ENCODE data around the gene FAM50B. TPM values are rescaled to one million over a fixed set of nuclear protein-coding genes. Genes with fewer than 3 reads are reported as not detected.

The FAM50B gene
- total and polyA plus RNA-seq, 10 of the 15 experiments (the other 5 are each of a cell fraction or from before 2014, with no cell fraction given), result 0.58 to 10.2 (median 5.9) TPM

DNA sequence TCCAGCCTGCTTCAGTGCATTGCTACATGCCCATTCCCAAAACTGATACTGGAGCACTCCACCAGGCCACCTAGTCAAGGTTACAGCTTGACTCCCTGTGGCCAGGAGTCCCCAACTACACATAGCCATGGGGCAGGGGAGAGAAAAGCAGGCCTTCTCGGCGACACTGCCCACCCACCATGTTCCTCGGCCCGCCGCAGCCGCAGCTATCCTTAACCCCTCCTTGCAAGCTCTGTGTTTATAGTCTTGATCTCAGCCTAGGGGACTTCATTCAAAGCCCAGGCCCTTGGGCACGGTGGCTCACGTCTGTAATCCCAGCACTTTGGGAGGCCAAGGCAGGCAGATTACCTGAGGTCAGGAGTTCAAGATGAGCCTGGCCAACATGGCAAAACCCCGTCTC is 39.2 kb upstream of the FAM50B start:
- no peaks in the 10 kb centered on the region for H3K36me3 ChIP-seq (ENCODE audit: control insufficient read depth in 2 of 2, insufficient read depth in 2 of 2, low read length in 1 of 2)
- no peak overlapping the region for H3K9ac ChIP-seq (ENCODE audit: control insufficient read depth, insufficient read depth, low read length)
- ChIA-PET POLR2A (no interaction called here), SMC1A (ENCODE audit: uncharacterized antibody, unreplicated experiment) (interaction anchor here (1.3 kb wide), 1 partner anchor 13 kb away, joined by 3 read pairs; no protein-coding TSS in a partner anchor), CTCF (interaction anchor here (0.9 to 1.2 kb wide), 2 partner anchors 12 to 61 kb away, joined by 3 to 4 read pairs; no protein-coding TSS in a partner anchor), RAD21 (ENCODE audit: unreplicated experiment) (no interaction called here)
- in situ Hi-C loops (cut with MboI), result no loop called here
- H3K4me3 ChIP-seq, result no peak overlapping the region
- DNase-seq (ENCODE audit: low read depth, low spot score), result no peak
- no peaks in the 10 kb centered on the region for H4K20me1 ChIP-seq (ENCODE audit: control insufficient read depth, insufficient read depth)
- intact Hi-C loops (cut with micrococcal nuclease; ENCODE audit: unreplicated experiment), result no loop called here
- BruUV-seq (replicated peaks), result no TSS peak
- WGBS (ENCODE audit: insufficient coverage, insufficient replicate concordance, low lambda C conversion rate, missing lambda C conversion rate), result 83% methylated on average over 9 of the region's 9 CpGs
- peaks cover 8% of the 10 kb centered on the region for H3K4me1 ChIP-seq (ENCODE audit: control insufficient read depth, insufficient read depth, low read length)
- no peaks in the 10 kb centered on the region for H3K9me3 ChIP-seq (replicated peaks; ENCODE audit: control insufficient read depth, insufficient read depth, low read length)
- no peak overlapping the region for H3K27ac ChIP-seq (ENCODE audit: control insufficient read depth, insufficient read depth)
- no peak for FAIRE-seq
- no peak for TF ChIP-seq JUNB (IDR thresholded peaks at IDR 0.05)
- TF ChIP-seq NR2F1 (conservative IDR thresholded peaks at IDR 0.05), result no peak
- TF ChIP-seq ZNF274 (IDR thresholded peaks at IDR 0.05; ENCODE audit: insufficient read depth, insufficient read length), result no peak
- no peak for TF ChIP-seq EED (IDR thresholded peaks at IDR 0.05; ENCODE audit: low read depth)
- no peaks in the 10 kb centered on the region for H3K79me2 ChIP-seq (ENCODE audit: control insufficient read depth, insufficient read depth, low read length)
- ATAC-seq, result no peak
- H2AFZ ChIP-seq (ENCODE audit: control insufficient read depth, low read depth, low read length), result no peak overlapping the region
- H3K4me2 ChIP-seq (ENCODE audit: control insufficient read depth, insufficient read depth), result no peak overlapping the region
- no peaks in the 10 kb centered on the region for H3K27me3 ChIP-seq (replicated peaks in 1 of 2; ENCODE audit: control insufficient read depth in 2 of 2, insufficient read depth in 2 of 2, low read length in 1 of 2)

DNA sequence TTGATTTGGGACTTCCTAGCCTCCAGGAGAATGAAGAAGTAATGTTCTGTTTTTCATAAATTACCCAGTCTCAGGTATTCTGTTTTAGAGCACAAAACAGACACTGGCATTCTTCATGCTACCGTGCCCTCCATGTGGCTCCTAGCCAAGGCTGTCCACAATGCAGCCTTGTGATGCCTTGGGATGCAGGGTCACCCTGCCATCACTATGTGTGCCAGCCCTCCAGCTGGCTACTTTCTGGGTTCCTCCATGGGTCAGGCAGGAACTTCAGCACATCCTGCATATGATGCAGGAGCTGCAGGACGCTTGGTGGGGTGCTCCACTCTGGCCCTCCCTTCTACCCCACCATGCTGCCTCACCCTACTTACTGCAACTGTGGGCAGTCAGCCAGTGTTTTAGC is 38.0 kb upstream of the FAM50B start:
- H3K9me3 ChIP-seq (replicated peaks; ENCODE audit: control insufficient read depth, insufficient read depth, low read length), result no peaks in the 10 kb centered on the region
- no peaks in the 10 kb centered on the region for H4K20me1 ChIP-seq (ENCODE audit: control insufficient read depth, insufficient read depth)
- H3K79me2 ChIP-seq (ENCODE audit: control insufficient read depth, insufficient read depth, low read length), result no peaks in the 10 kb centered on the region
- H3K36me3 ChIP-seq (ENCODE audit: control insufficient read depth in 2 of 2, insufficient read depth in 2 of 2, low read length in 1 of 2), result no peaks in the 10 kb centered on the region
- no peak overlapping the region for H3K4me3 ChIP-seq
- 23% methylated on average over 2 of the region's 2 CpGs for WGBS (ENCODE audit: insufficient coverage, insufficient replicate concordance, low lambda C conversion rate, missing lambda C conversion rate)
- no peak overlapping the region for H3K27ac ChIP-seq (ENCODE audit: control insufficient read depth, insufficient read depth)
- DNase-seq (ENCODE audit: low read depth, low spot score), result no peak
- ATAC-seq, result no peak
- TF ChIP-seq, protein P1, sequence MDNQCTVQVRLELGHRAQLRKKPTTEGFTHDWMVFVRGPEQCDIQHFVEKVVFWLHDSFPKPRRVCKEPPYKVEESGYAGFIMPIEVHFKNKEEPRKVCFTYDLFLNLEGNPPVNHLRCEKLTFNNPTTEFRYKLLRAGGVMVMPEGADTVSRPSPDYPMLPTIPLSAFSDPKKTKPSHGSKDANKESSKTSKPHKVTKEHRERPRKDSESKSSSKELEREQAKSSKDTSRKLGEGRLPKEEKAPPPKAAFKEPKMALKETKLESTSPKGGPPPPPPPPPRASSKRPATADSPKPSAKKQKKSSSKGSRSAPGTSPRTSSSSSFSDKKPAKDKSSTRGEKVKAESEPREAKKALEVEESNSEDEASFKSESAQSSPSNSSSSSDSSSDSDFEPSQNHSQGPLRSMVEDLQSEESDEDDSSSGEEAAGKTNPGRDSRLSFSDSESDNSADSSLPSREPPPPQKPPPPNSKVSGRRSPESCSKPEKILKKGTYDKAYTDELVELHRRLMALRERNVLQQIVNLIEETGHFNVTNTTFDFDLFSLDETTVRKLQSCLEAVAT (IDR thresholded peaks at IDR 0.05), result no peak
- TF ChIP-seq KLF5 (IDR thresholded peaks at IDR 0.05; ENCODE audit: partially characterized antibody), result no peak
- TF ChIP-seq ESRRA (IDR thresholded peaks at IDR 0.05; ENCODE audit: low read length), result no peak
- no peak for TF ChIP-seq SIN3A (IDR thresholded peaks at IDR 0.05; ENCODE audit: low read depth, low read length)
- no peak for TF ChIP-seq POLR2A (IDR thresholded peaks at IDR 0.05; ENCODE audit: low read depth, low read length)
- TF ChIP-seq, protein P2, sequence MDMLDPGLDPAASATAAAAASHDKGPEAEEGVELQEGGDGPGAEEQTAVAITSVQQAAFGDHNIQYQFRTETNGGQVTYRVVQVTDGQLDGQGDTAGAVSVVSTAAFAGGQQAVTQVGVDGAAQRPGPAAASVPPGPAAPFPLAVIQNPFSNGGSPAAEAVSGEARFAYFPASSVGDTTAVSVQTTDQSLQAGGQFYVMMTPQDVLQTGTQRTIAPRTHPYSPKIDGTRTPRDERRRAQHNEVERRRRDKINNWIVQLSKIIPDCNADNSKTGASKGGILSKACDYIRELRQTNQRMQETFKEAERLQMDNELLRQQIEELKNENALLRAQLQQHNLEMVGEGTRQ (IDR thresholded peaks at IDR 0.05; ENCODE audit: borderline replicate concordance, low read depth, low read length), result no peak
- no peak for TF ChIP-seq BHLHE40 (IDR thresholded peaks at IDR 0.05; ENCODE audit: borderline replicate concordance in 1 of 2, low read depth in 2 of 2, low read length in 1 of 2)
- no peak for TF ChIP-seq MEF2A (IDR thresholded peaks at IDR 0.05; ENCODE audit: insufficient read depth, low read depth, low read length)
- no peak for TF ChIP-seq BRCA1 (IDR thresholded peaks at IDR 0.05; ENCODE audit: low read depth, low read length)
- no TSS peak for BruUV-seq (replicated peaks)
- intact Hi-C loops (cut with micrococcal nuclease; ENCODE audit: unreplicated experiment), result no loop called here
- ChIA-PET RAD21 (ENCODE audit: unreplicated experiment) (no interaction called here), SMC1A (ENCODE audit: uncharacterized antibody, unreplicated experiment) (no interaction called here), CTCF (interaction anchor here (1.2 kb wide), 1 partner anchor 13 kb away, joined by 3 read pairs; no protein-coding TSS in a partner anchor), POLR2A (no interaction called here)
- in situ Hi-C loops (cut with MboI), result no loop called here
- FAIRE-seq, result no peak
- H3K9ac ChIP-seq (ENCODE audit: control insufficient read depth, insufficient read depth, low read length), result no peak overlapping the region
- H2AFZ ChIP-seq (ENCODE audit: control insufficient read depth, low read depth, low read length), result no peak overlapping the region
- H3K27me3 ChIP-seq (replicated peaks in 1 of 2; ENCODE audit: control insufficient read depth in 2 of 2, insufficient read depth in 2 of 2, low read length in 1 of 2), result no peaks in the 10 kb centered on the region
- peaks cover 8% of the 10 kb centered on the region for H3K4me1 ChIP-seq (ENCODE audit: control insufficient read depth, insufficient read depth, low read length)
- H3K4me2 ChIP-seq (ENCODE audit: control insufficient read depth, insufficient read depth), result no peak overlapping the region

Data from GM12878 (cell line).